Activated naive CD4-positive, alpha-beta T cell treated with anti-CD3 and anti-CD28 coated beads, Interleukin-2, amount 10 ng/mL, durations not matched to agents 7 days and 5 days (primary cell): Measurements from ENCODE around the gene PTPRK.

ENCODE experiments used
- CTCF ChIA-PET: fragments of 350-600 bp; sonication (Branson Sonifier 250); formaldehyde crosslinking; loops from one replicate; lab custom pipeline; 2021; ENCODE audit warnings: antibody characterized with exemption; lab: Charles Lee
- DNase-seq: peaks from one replicate; pipeline ENCODE4 v3.0.0-alpha.2; 2020
- H3K27ac Mint-ChIP-seq: one replicate; pipeline ENCODE4 v1.8.0; 2021; ENCODE audit warnings: mild to moderate bottlenecking, moderate library complexity, mixed read lengths
- H3K27me3 Mint-ChIP-seq: one replicate; pipeline ENCODE4 v1.8.0; 2021; ENCODE audit warnings: mild to moderate bottlenecking, mixed read lengths
- H3K36me3 Mint-ChIP-seq: one replicate; pipeline ENCODE4 v1.8.0; 2021; ENCODE audit warnings: mixed read lengths
- H3K4me1 Mint-ChIP-seq: one replicate; pipeline ENCODE4 v1.8.0; 2021; ENCODE audit warnings: mixed read lengths
- H3K4me3 Mint-ChIP-seq: one replicate; pipeline ENCODE4 v1.8.0; 2021; ENCODE audit warnings: mild to moderate bottlenecking, moderate library complexity, mixed read lengths
- H3K9me3 Mint-ChIP-seq: one replicate; pipeline ENCODE4 v1.8.0; 2021; ENCODE audit warnings: mixed read lengths

Gene PTPRK

DNA sequence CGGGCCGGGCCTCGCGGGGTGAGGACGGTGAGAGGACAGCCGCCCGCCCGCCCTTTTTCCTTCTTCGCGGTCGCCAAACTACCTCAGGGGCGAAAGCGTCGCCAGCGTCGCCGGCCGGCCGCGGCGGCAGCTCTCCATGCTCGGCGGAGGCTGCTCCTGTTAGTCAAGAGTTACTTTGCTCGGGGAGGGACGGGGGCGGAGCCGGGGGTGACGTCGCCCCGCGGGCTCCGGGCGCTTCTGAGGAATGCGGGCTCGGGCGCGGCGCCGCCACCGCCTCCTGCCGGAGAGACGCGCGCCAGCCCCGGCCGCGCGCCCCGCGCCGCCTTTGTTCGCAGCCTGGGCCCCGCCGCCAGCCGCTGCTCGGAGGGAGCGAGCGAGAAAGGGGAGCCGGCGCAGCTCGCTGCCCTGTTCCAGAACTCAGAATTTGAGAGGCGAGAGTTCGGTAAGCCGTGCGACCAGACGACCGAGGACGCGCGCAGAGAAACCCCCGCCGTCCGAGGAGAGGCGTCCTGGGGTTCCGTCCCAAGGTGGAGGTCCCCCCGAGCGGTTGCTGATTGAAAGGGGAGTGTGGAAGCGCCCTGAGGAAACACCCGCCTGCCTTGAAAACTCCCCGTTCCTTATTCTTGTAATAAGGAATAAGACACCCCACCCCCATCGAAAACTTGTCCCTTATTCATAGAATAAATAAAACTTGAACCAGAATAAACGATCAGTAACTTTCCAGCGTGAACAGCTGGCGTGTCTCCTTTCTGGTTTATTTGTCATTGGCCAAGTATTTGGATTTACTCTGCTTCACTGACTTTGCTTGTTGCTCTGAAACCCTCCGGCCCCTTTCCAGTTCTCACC lies at the start of gene PTPRK:
PTPRK (minus strand) TSS at position 164 of the 846 bp plus-strand sequence. CDS start 241 bp downstream, outside the sequence.
- H3K9me3 Mint-ChIP-seq, result no peaks in the 10 kb centered on the region
- peak within 1 kb of the TSS; percentile 89 for H3K4me3 Mint-ChIP-seq
- no peaks in the 10 kb centered on the region for H3K36me3 Mint-ChIP-seq
- CTCF ChIA-PET, result interaction anchor here (2.0 kb wide), 1 partner anchor 665 kb away, joined by 6 read pairs; no protein-coding TSS in a partner anchor
- peak; percentile 93 for DNase-seq
- H3K27ac Mint-ChIP-seq, result peak within 1 kb of the TSS; percentile 80
- H3K4me1 Mint-ChIP-seq, result peaks cover 19% of the 10 kb centered on the region
- H3K27me3 Mint-ChIP-seq, result peaks cover 54% of the 10 kb centered on the region

DNA sequence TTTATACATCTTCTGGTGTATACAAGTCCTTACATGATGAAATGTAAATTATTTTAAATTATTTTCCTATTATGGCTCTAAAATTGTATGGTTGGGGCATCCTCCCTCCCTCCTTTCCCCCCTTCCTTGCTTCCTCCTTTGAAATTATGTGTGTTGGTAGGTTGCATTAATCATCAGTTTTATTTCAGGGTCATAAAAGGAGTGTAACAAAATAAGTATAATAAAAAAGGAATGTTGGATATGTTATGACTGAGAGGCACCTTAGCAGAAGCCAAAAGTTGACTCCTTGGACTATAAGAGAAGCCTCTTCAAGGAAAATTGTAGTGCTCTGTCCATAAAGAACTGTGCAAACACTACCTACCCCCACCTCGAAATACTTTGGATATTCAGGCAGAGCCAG lies 46.6 kb upstream of the PTPRK start:
- CTCF ChIA-PET, result no interaction called here
- Mint-ChIP-seq H3K36me3 (no peaks in the 10 kb centered on the region), H3K27me3 (no peaks in the 10 kb centered on the region), H3K27ac (no peak overlapping the region), H3K4me1 (no peaks in the 10 kb centered on the region), H3K4me3 (no peak overlapping the region), H3K9me3 (peaks cover 2% of the 10 kb centered on the region)
- no peak for DNase-seq

GRCh38 chr6:128560966-128561365 lies 40.6 kb upstream of the PTPRK start:
- no peaks in the 10 kb centered on the region for H3K27me3 Mint-ChIP-seq
- CTCF ChIA-PET, result no interaction called here

DNA sequence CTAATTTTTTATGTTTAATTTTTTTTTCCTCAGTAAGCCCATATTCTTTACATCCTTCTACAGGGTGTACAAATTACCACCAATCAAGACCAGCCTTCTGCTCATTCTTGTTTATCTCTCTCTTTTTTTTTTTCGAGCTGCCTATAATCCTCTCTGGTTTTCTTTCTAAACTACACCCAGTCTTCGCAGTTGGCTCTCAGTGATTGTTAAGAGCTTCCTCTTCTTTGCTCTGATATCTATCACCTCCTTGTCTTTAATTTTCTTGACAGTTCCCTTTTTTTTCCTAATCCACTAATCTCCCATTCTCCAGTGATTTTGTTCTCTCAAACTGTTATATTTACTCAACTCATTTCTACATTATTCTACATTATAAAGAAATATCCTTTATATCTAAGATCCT lies 38.5 kb upstream of the PTPRK start:
- Mint-ChIP-seq H3K27me3 (no peaks in the 10 kb centered on the region), H3K4me3 (no peak overlapping the region), H3K27ac (no peak overlapping the region), H3K36me3 (no peaks in the 10 kb centered on the region), H3K4me1 (no peaks in the 10 kb centered on the region), H3K9me3 (no peaks in the 10 kb centered on the region)
- CTCF ChIA-PET, result no interaction called here
- DNase-seq, result no peak

More at GRCh38 chr6:128560966-128561365, 40.6 kb upstream of the PTPRK start:
- no peaks in the 10 kb centered on the region for H3K9me3 Mint-ChIP-seq
- DNase-seq, result no peak
- no peak overlapping the region for H3K4me3 Mint-ChIP-seq
- no peak overlapping the region for H3K27ac Mint-ChIP-seq
- H3K36me3 Mint-ChIP-seq, result no peaks in the 10 kb centered on the region
- no peaks in the 10 kb centered on the region for H3K4me1 Mint-ChIP-seq

DNA sequence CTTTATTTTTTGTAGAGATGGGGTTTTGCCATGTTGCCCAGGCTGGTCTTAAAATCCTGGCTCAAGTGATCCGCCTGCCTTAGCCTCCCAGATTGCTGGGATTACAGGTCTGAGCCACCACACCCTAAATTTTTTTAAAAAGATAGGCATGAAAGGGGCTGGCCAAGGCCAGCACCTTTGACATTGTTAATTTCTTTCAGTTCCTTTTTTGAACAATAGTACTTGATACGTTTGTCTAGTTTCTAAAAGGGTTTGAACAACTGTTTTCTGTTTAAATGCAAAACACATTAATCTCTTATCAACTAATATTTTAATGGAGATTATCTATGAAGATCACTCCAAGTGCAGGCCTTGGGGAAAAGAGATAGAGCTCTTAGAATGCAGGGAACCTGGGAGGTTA lies 37.6 kb upstream of the PTPRK start:
- no peaks in the 10 kb centered on the region for H3K36me3 Mint-ChIP-seq
- no peaks in the 10 kb centered on the region for H3K27me3 Mint-ChIP-seq
- CTCF ChIA-PET, result no interaction called here
- H3K4me1 Mint-ChIP-seq, result no peaks in the 10 kb centered on the region
- DNase-seq, result no peak
- H3K4me3 Mint-ChIP-seq, result no peak overlapping the region
- no peak overlapping the region for H3K27ac Mint-ChIP-seq
- H3K9me3 Mint-ChIP-seq, result no peaks in the 10 kb centered on the region

DNA sequence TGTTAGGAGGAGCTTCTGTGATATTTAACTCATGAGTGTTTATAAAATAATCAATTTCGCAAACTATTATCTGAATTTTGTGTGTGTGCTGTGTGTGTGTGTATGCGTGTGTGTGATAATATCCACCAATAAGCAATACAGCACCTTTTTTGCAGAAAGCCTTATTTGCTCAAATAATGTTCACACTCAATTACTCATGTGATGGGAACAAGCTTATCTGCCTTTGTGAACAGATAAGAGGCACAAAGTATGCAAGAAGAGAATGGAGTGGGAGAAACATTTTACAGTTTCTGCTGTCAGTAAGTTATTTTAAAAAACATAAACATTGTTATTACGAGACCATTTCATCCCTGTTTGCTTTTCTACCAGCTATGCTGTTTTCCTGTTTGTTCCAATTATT lies 36.7 kb upstream of the PTPRK start:
- Mint-ChIP-seq H3K27ac (no peak overlapping the region), H3K4me3 (no peak overlapping the region), H3K9me3 (no peaks in the 10 kb centered on the region), H3K36me3 (no peaks in the 10 kb centered on the region), H3K4me1 (no peaks in the 10 kb centered on the region), H3K27me3 (peaks cover 3% of the 10 kb centered on the region)
- CTCF ChIA-PET, result no interaction called here
- DNase-seq, result no peak

GRCh38 chr6:128554302-128554701 lies 33.9 kb upstream of the PTPRK start:
- Mint-ChIP-seq H3K4me1 (no peaks in the 10 kb centered on the region), H3K27me3 (peaks cover 3% of the 10 kb centered on the region), H3K4me3 (no peak overlapping the region), H3K9me3 (no peaks in the 10 kb centered on the region), H3K27ac (no peak overlapping the region), H3K36me3 (no peaks in the 10 kb centered on the region)
- CTCF ChIA-PET, result no interaction called here
- no peak for DNase-seq

GRCh38 chr6:128541261-128541660 lies 20.9 kb upstream of the PTPRK start:
- no peak for DNase-seq
- Mint-ChIP-seq H3K4me3 (no peak overlapping the region), H3K27me3 (peaks cover 4% of the 10 kb centered on the region), H3K9me3 (no peaks in the 10 kb centered on the region), H3K4me1 (no peaks in the 10 kb centered on the region), H3K27ac (no peak overlapping the region), H3K36me3 (no peaks in the 10 kb centered on the region)
- CTCF ChIA-PET, result no interaction called here

DNA sequence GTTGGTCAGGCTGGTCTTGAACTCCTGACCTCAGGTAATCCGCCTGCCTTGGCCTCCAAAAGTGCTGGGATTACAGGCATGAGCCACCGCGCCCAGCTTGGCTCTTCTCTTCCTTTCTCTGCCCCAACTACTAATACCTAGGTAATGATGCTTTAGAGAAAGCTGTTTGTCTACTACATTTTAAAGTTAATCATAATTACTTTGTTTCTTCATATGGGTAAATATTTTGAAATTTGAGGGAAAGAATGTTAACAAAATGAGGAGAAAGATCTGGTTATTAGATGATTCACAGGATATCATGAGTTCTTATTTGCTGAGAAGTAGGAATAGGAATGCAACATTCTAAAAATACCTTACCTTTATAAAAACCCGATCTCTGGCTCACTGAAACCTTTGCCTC lies 18.4 kb upstream of the PTPRK start:
- Mint-ChIP-seq H3K27me3 (peaks cover 4% of the 10 kb centered on the region), H3K4me3 (no peak overlapping the region), H3K9me3 (no peaks in the 10 kb centered on the region), H3K4me1 (no peaks in the 10 kb centered on the region), H3K27ac (no peak overlapping the region), H3K36me3 (no peaks in the 10 kb centered on the region)
- CTCF ChIA-PET, result no interaction called here
- DNase-seq, result no peak

DNA sequence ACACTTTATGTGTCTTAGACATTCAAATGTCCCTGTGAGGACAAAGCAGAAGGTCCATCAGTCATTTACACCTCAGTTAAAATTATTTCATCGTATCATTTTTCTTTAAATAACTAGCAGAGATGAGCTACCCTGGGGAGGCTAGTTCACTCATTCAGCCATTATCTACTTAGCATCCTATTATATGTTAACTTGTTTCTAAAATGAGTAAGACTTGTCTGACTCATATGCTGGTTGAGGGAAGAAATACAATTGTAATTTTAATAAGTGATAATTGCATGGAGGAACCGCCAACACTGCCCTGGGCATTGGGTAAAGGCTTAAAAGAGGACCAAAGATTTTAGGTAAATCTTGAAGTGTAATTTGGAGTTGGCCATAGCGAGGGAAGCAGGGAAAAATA lies 12.4 kb upstream of the PTPRK start:
- Mint-ChIP-seq H3K9me3 (no peaks in the 10 kb centered on the region), H3K36me3 (no peaks in the 10 kb centered on the region), H3K4me1 (no peaks in the 10 kb centered on the region), H3K27me3 (no peaks in the 10 kb centered on the region), H3K27ac (no peak overlapping the region), H3K4me3 (no peak overlapping the region)
- no peak for DNase-seq
- CTCF ChIA-PET, result no interaction called here

DNA sequence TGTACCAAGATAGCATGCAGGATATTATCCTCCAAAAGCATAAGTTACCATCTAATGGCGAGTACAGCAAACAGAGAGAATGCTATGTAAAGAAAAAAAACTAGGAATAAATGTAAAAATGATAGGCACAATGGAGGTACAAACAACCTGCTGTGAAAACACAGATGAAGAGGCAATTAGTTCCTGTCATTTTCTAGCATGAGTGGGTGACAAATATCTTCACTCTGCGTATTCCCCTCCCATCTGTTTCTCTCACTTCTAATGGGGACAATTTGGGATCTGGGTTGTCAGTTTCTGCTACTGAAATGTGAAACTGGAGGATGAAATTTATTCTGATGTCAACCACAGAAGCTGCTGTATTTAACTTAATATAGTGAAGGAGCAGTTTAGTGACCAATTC lies 11.7 kb upstream of the PTPRK start:
- Mint-ChIP-seq H3K27ac (no peak overlapping the region), H3K9me3 (no peaks in the 10 kb centered on the region), H3K4me3 (no peak overlapping the region), H3K36me3 (no peaks in the 10 kb centered on the region), H3K27me3 (no peaks in the 10 kb centered on the region), H3K4me1 (no peaks in the 10 kb centered on the region)
- CTCF ChIA-PET, result no interaction called here
- no peak for DNase-seq

GRCh38 chr6:128531696-128532095 lies 11.3 kb upstream of the PTPRK start:
- Mint-ChIP-seq H3K4me3 (no peak overlapping the region), H3K27me3 (peaks cover under 1% of the 10 kb centered on the region), H3K36me3 (no peaks in the 10 kb centered on the region), H3K27ac (no peak overlapping the region), H3K9me3 (no peaks in the 10 kb centered on the region), H3K4me1 (no peaks in the 10 kb centered on the region)
- CTCF ChIA-PET, result no interaction called here
- DNase-seq, result no peak

- CTCF ChIA-PET, result no interaction called here
- no peak for DNase-seq
- Mint-ChIP-seq H3K4me1 (no peaks in the 10 kb centered on the region), H3K4me3 (no peak overlapping the region), H3K9me3 (no peaks in the 10 kb centered on the region), H3K27ac (no peak overlapping the region), H3K27me3 (peaks cover 13% of the 10 kb centered on the region), H3K36me3 (no peaks in the 10 kb centered on the region)
Measured at GRCh38 chr6:128528241-128528640, 7.8 kb upstream of the PTPRK start.

DNA sequence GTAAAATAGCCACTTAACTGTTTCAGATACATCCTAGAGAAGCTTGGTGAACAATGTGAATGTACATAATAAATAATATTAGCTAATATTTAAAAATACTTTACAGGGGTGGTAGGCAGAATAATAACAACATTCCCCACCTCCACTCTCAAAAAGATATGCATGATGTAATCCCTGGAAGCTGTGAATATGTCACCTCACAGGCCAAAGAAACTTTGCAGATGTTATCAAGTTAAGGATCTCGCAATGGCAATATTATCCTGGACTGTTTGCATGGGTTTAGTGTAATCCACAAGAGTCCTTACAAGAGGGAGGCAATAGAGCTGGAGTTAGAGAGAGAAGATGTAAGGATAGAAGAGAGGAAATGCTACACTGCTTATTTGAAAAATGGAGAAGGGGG lies 7.0 kb upstream of the PTPRK start:
- no peak for DNase-seq
- Mint-ChIP-seq H3K36me3 (no peaks in the 10 kb centered on the region), H3K27me3 (peaks cover 16% of the 10 kb centered on the region), H3K9me3 (no peaks in the 10 kb centered on the region), H3K4me1 (no peaks in the 10 kb centered on the region), H3K27ac (no peak overlapping the region), H3K4me3 (no peak overlapping the region)
- CTCF ChIA-PET, result no interaction called here

GRCh38 chr6:128526152-128526914 lies 5.9 kb upstream of the PTPRK start:
- CTCF ChIA-PET, result no interaction called here

More at GRCh38 chr6:128526152-128526914, 5.9 kb upstream of the PTPRK start:
- Mint-ChIP-seq H3K4me1 (no peaks in the 10 kb centered on the region), H3K27me3 (peaks cover 22% of the 10 kb centered on the region), H3K36me3 (no peaks in the 10 kb centered on the region), H3K9me3 (no peaks in the 10 kb centered on the region), H3K4me3 (no peak overlapping the region), H3K27ac (no peak overlapping the region)
- DNase-seq, result no peak
